H1 (cell line): ENCODE results near the gene PDS5A. TPM values are rescaled to one million over a fixed set of nuclear protein-coding genes. Genes with fewer than 3 reads are reported as not detected.

Source experiments
- CTCF ChIA-PET: fragments of 300-600 bp; sonication (Branson Sonifier 250); formaldehyde crosslinking; loops from one replicate; lab custom pipeline; 2021; ENCODE audit not compliant: partially characterized antibody; lab: Charles Lee
- POLR2A ChIA-PET: fragments of 300-600 bp; sonication (Branson Sonifier 250); formaldehyde crosslinking; loops from one replicate; lab custom pipeline; 2021; ENCODE audit warnings: inconsistent platforms; ENCODE audit not compliant: partially characterized antibody; lab: Charles Lee
- DNase-seq, 2 experiments: peaks; one replicate each; pipeline versions ENCODE4 v3.0.0 to v3.0.0-alpha.2; 2010 to 2022; ENCODE audit warnings: low spot score in 2 of 2, low read depth in 1 of 2, mixed read lengths in 1 of 2
- FAIRE-seq: peaks from 2 replicates; lab custom pipeline; 2011; peaks lifted over from hg19 to GRCh38; lab: Jason Lieb, UNC
- H2AFZ ChIP-seq: 2 replicates; pipeline ENCODE4 v1.8.1; 2012; ENCODE audit warnings: low read length, inconsistent platforms
- H2AK5ac ChIP-seq: 2 replicates; pipeline ENCODE4 v1.6.1; 2013; ENCODE audit warnings: low read depth, low read length
- H2BK120ac ChIP-seq: replicated peaks from 2 replicates; pipeline ENCODE3; 2013; ENCODE audit warnings: low read depth, low read length, inconsistent platforms
- H2BK12ac ChIP-seq: 2 replicates; pipeline ENCODE4 v1.6.1; 2013; ENCODE audit warnings: low read depth, low read length
- H2BK15ac ChIP-seq: 2 replicates; pipeline ENCODE4 v1.6.1; 2013; ENCODE audit warnings: low read length
- H2BK20ac ChIP-seq: 2 replicates; pipeline ENCODE4 v1.6.1; 2013; ENCODE audit warnings: low read length
- H2BK5ac ChIP-seq: 2 replicates; pipeline ENCODE4 v1.6.1; 2013; ENCODE audit warnings: low read depth, low read length
- H3K14ac ChIP-seq: 2 replicates; pipeline ENCODE4 v1.6.1; 2013; ENCODE audit warnings: inconsistent platforms; ENCODE audit not compliant: insufficient read length
- H3K18ac ChIP-seq: 2 replicates; pipeline ENCODE4 v1.6.1; 2013; ENCODE audit warnings: low read length; ENCODE audit errors: extremely low read depth
- H3K23ac ChIP-seq: 2 replicates; pipeline ENCODE4 v1.6.1; 2013; ENCODE audit warnings: inconsistent platforms; ENCODE audit not compliant: insufficient read length
- H3K23me2 ChIP-seq: 2 replicates; pipeline ENCODE4 v1.6.1; 2013; ENCODE audit warnings: low read depth, low read length
- H3K27ac ChIP-seq: 2 replicates; pipeline ENCODE4 v1.6.1; 2011; ENCODE audit warnings: low read depth, low read length, inconsistent platforms
- H3K27me3 ChIP-seq, 4 experiments: replicated peaks in 1 of 4; 1 replicate in 1 of 4; 2 replicates in 3 of 4; pipeline versions ENCODE4 v1.6.1 to v1.8.1; 2011 to 2013; ENCODE audit warnings: low read length in 3 of 4, mild to moderate bottlenecking in 3 of 4, inconsistent platforms in 2 of 4, mixed read lengths in 2 of 4, moderate library complexity in 1 of 4; ENCODE audit not compliant: control insufficient read depth in 3 of 4, insufficient read depth in 3 of 4; ENCODE audit errors: extremely low read depth in 1 of 4
- H3K36me3 ChIP-seq, 4 experiments: 2 replicates each; pipeline versions ENCODE4 v1.6.1 to v1.8.1; 2011 to 2013; ENCODE audit warnings: mild to moderate bottlenecking in 4 of 4, low read length in 3 of 4, moderate library complexity in 2 of 4, control low read depth in 1 of 4, inconsistent platforms in 1 of 4; ENCODE audit not compliant: insufficient read depth in 4 of 4, control insufficient read depth in 2 of 4
- H3K4ac ChIP-seq: replicated peaks from 2 replicates; pipeline ENCODE3; 2013; ENCODE audit warnings: low read length, low read depth, mixed read lengths, inconsistent platforms; ENCODE audit not compliant: insufficient read length
- H3K4me1 ChIP-seq, 4 experiments: replicated peaks in 1 of 4; 1 replicate in 1 of 4; 2 replicates in 3 of 4; pipeline versions ENCODE4 v1.6.1 to v1.8.1; 2011 to 2013; ENCODE audit warnings: low read length in 3 of 4, inconsistent platforms in 2 of 4, mixed read lengths in 1 of 4; ENCODE audit not compliant: insufficient read depth in 4 of 4, control insufficient read depth in 3 of 4
- H3K4me2 ChIP-seq, 2 experiments: 2 replicates each; pipeline versions ENCODE4 v1.6.1 to v1.8.1; 2011 to 2013; ENCODE audit warnings: low read depth in 2 of 2, low read length in 2 of 2, control low read depth in 1 of 2, inconsistent platforms in 1 of 2, mild to moderate bottlenecking in 1 of 2; ENCODE audit not compliant: insufficient read depth in 1 of 2
- H3K4me3 ChIP-seq, 4 experiments: fragments of 200-600, 300-600 bp in 1 of 4; sonication (generic), shearing (Covaris generic), sonication (Bioruptor Twin) in 1 of 4; 2 replicates each; pipeline versions ENCODE4 v1.5.1 to v1.8.1; 2011 to 2016; ENCODE audit warnings: low read length in 4 of 4, low read depth in 3 of 4, control low read depth in 2 of 4, inconsistent platforms in 2 of 4, mild to moderate bottlenecking in 2 of 4, mixed read lengths in 1 of 4, moderate library complexity in 1 of 4; ENCODE audit not compliant: insufficient read depth in 2 of 4; ENCODE audit errors: extremely low read depth in 1 of 4
- H3K56ac ChIP-seq: replicated peaks from 2 replicates; pipeline ENCODE3; 2013; ENCODE audit warnings: low read depth, mild to moderate bottlenecking, mixed read lengths, low read length, inconsistent platforms; ENCODE audit not compliant: insufficient read length
- H3K79me1 ChIP-seq: 2 replicates; pipeline ENCODE4 v1.6.1; 2013; ENCODE audit warnings: low read depth, low read length, control low read depth
- H3K79me2 ChIP-seq, 2 experiments: 2 replicates each; pipeline versions ENCODE4 v1.6.1 to v1.8.1; 2012 to 2013; ENCODE audit warnings: low read length in 2 of 2, mild to moderate bottlenecking in 2 of 2, inconsistent platforms in 1 of 2; ENCODE audit not compliant: insufficient read depth in 2 of 2, control insufficient read depth in 1 of 2
- H3K9ac ChIP-seq, 4 experiments: replicated peaks in 1 of 4; 1 replicate in 1 of 4; 2 replicates in 3 of 4; pipeline versions ENCODE4 v1.6.1 to v1.8.1; 2011 to 2013; ENCODE audit warnings: low read depth in 3 of 4, low read length in 3 of 4, control low read depth in 2 of 4, mild to moderate bottlenecking in 2 of 4, moderate library complexity in 2 of 4, inconsistent platforms in 1 of 4; ENCODE audit errors: extremely low read depth in 1 of 4
- H3K9me3 ChIP-seq, 2 experiments: 2 replicates each; pipeline versions ENCODE4 v1.6.1 to v1.8.1; 2012 to 2013; ENCODE audit warnings: mild to moderate bottlenecking in 2 of 2, moderate library complexity in 2 of 2, control low read depth in 1 of 2, inconsistent platforms in 1 of 2, low read depth in 1 of 2, low read length in 1 of 2, mixed read lengths in 1 of 2; ENCODE audit not compliant: insufficient read depth in 2 of 2
- H4K20me1 ChIP-seq, 2 experiments: replicated peaks in 1 of 2; 2 replicates each; pipeline versions ENCODE3 to v1.8.1; 2011 to 2013; ENCODE audit warnings: inconsistent platforms in 2 of 2, low read length in 2 of 2, mild to moderate bottlenecking in 1 of 2; ENCODE audit not compliant: insufficient read depth in 2 of 2, control insufficient read depth in 1 of 2
- H4K5ac ChIP-seq: 2 replicates; pipeline ENCODE4 v1.6.1; 2013; ENCODE audit warnings: low read length, low read depth, mixed read lengths, inconsistent platforms; ENCODE audit not compliant: insufficient read length
- H4K8ac ChIP-seq: 2 replicates; pipeline ENCODE4 v1.8.0; 2013; ENCODE audit warnings: mild to moderate bottlenecking, moderate library complexity, low read length, inconsistent platforms; ENCODE audit not compliant: insufficient read depth; ENCODE audit errors: extremely low read depth
- H4K91ac ChIP-seq: replicated peaks from 2 replicates; pipeline ENCODE3; 2013; ENCODE audit warnings: low read length, mixed read lengths, inconsistent platforms; ENCODE audit not compliant: insufficient read length
- BACH1 ChIP-seq: IDR thresholded peaks from 2 replicates; pipeline ENCODE4 v1.6.1; 2012; ENCODE audit warnings: low read length, improper control_type of control experiment
- CEBPB ChIP-seq: IDR thresholded peaks from 2 replicates; pipeline ENCODE4 v1.6.1; 2012; ENCODE audit warnings: low read depth, low read length
- GTF2F1 ChIP-seq: IDR thresholded peaks from 2 replicates; pipeline ENCODE4 v1.6.1; 2012; ENCODE audit warnings: low read depth, low read length, improper control_type of control experiment, borderline replicate concordance
- POLR2A ChIP-seq, 2 experiments: IDR thresholded peaks; 1 replicate in 1 of 2; 2 replicates in 1 of 2; pipeline ENCODE4 v1.6.1; 2011; ENCODE audit warnings: low read depth in 2 of 2, low read length in 2 of 2, mild to moderate bottlenecking in 2 of 2; ENCODE audit errors: control extremely low read depth in 1 of 2
- WGBS, 2 experiments: shearing (Covaris generic) in 1 of 2; methylation state at CpG; one replicate each; pipeline versions ENCODE4 v1.1.6 to v1.1.7; 2013 to 2015; ENCODE audit warnings: low lambda C conversion rate in 2 of 2, mixed read lengths in 2 of 2, inconsistent platforms in 1 of 2, low coverage in 1 of 2, missing lambda C conversion rate in 1 of 2; ENCODE audit not compliant: insufficient replicate concordance in 2 of 2, insufficient coverage in 1 of 2, insufficient read length in 1 of 2; ENCODE audit errors: extremely low coverage in 1 of 2, missing lambda C conversion rate in 1 of 2; 5-methylcytosine and 5-hydroxymethylcytosine counted together
- polyA plus RNA-seq, 7 experiments: library from polyadenylated mRNA; depleted of rRNA in 3 of 7; stranded (reverse) in 5 of 7; unstranded in 2 of 7; fragments of >200 nt in 5 of 7; fragments of 200-250 nt in 2 of 7; gene quantifications; 1 replicate in 5 of 7; 2 replicates in 1 of 7; 4 replicates in 1 of 7; pipeline versions ENCODE4 v1.2.1 to v1.2.3, GENCODE V29; 2011 to 2013; ENCODE audit warnings: missing spikeins in 2 of 7, mixed read lengths in 2 of 7
- total RNA-seq: library from RNA; stranded (reverse); fragmentation: NEBNext Ultra II Directional; extraction: Animal tissue kit (Norgen Biotek cat#: 25700); gene quantifications from 2 replicates; pipeline ENCODE4 v1.2.1, GENCODE V29; 2021

PDS5A gene
- total and polyA plus RNA-seq, 2 of the 8 experiments (the other 6 are each of a cell fraction or from before 2014, with no cell fraction given): 15.5 to 76.6 TPM

GRCh38 chr4:39792529-39792928 lies 185.2 kb downstream of the PDS5A start:
- H2AFZ ChIP-seq: no peak overlapping the region
- no peak overlapping the region for H2BK5ac ChIP-seq
- H4K5ac ChIP-seq: no peak overlapping the region
- no peaks in the 10 kb centered on the region for H3K4me1 ChIP-seq
- no peak overlapping the region for H3K4me3 ChIP-seq
- FAIRE-seq: no peak
- 86% methylated on average over 3 of the region's 3 CpGs; no CpG with 5 or more reads in 1 of the 2 experiments for whole genome bisulfite sequencing, 2 experiments
- no peaks in the 10 kb centered on the region for H3K36me3 ChIP-seq
- H4K20me1 ChIP-seq: no peaks in the 10 kb centered on the region
- no peak overlapping the region for H2BK20ac ChIP-seq
- no peak overlapping the region for H3K18ac ChIP-seq
- no peak for DNase-seq
- no peak overlapping the region for H3K4me2 ChIP-seq
- H2BK12ac ChIP-seq: no peak overlapping the region
- no peak overlapping the region for H3K14ac ChIP-seq
- no peak overlapping the region for H3K56ac ChIP-seq
- no peaks in the 10 kb centered on the region for H3K79me1 ChIP-seq
- H3K23me2 ChIP-seq: no peaks in the 10 kb centered on the region
- no peak overlapping the region for H4K91ac ChIP-seq
- ChIA-PET POLR2A (no interaction called here), CTCF (no interaction called here)
- no peak overlapping the region for H2BK120ac ChIP-seq
- H4K8ac ChIP-seq: no peak overlapping the region
- H3K4ac ChIP-seq: no peak overlapping the region
- no peaks in the 10 kb centered on the region for H3K9me3 ChIP-seq
- no peaks in the 10 kb centered on the region for H3K27me3 ChIP-seq
- no peak overlapping the region for H3K27ac ChIP-seq
- H2BK15ac ChIP-seq: no peak overlapping the region
- no peak overlapping the region for H3K23ac ChIP-seq
- no peak overlapping the region for H3K9ac ChIP-seq
- H3K79me2 ChIP-seq: no peaks in the 10 kb centered on the region
- no peak overlapping the region for H2AK5ac ChIP-seq
- TF ChIP-seq GTF2F1 (no peak), BACH1 (no peak), POLR2A (IDR thresholded peaks at IDR 0.05; ENCODE audit: control extremely low read depth in 1 of 2, low read depth in 2 of 2, low read length in 2 of 2) (no peak), CEBPB (no peak)
- TF ChIP-seq, all 59 proteins: peak for 0
